Tibial artery (tissue), 4 donors: Measurements from ENCODE around the gene DCAF6.

Source experiments
- DNase-seq, 2 donors: peaks; one replicate each; pipeline ENCODE4 v3.0.0-alpha.2; 2019
- H3K27ac ChIP-seq, 2 donors: fragments of 200-600 bp; sonication (generic) in 1 of 2; 1 replicate in 1 of 2; 2 replicates in 1 of 2; pipeline ENCODE4 v1.5.1; 2018 to 2019; ENCODE audit warnings: mild to moderate bottlenecking in 1 of 2
- H3K27me3 ChIP-seq, 2 donors: fragments of 200-600 bp; sonication (generic) in 1 of 2; one replicate each; pipeline versions ENCODE4 v1.5.1 to v1.6.0; 2016 to 2019
- H3K36me3 ChIP-seq, 3 donors: fragments of 200-600 bp; sonication (generic) in 2 of 3; one replicate each; pipeline ENCODE4 v1.5.1; 2016 to 2019; ENCODE audit warnings: mild to moderate bottlenecking in 2 of 3
- H3K4me1 ChIP-seq, 4 donors: fragments of 200-600 bp; sonication (generic) in 2 of 4; 1 replicate in 3 of 4; 2 replicates in 1 of 4; pipeline ENCODE4 v1.5.1; 2016 to 2019
- H3K4me3 ChIP-seq, 2 donors: fragments of 200-600 bp; sonication (generic) in 1 of 2; 1 replicate in 1 of 2; 2 replicates in 1 of 2; pipeline ENCODE4 v1.5.1; 2018 to 2019; ENCODE audit warnings: mild to moderate bottlenecking in 2 of 2
- H3K9me3 ChIP-seq, 3 donors: fragments of 200-600 bp; sonication (generic) in 1 of 3; one replicate each; pipeline ENCODE4 v1.5.1; 2016 to 2019
- CTCF ChIP-seq, 2 experiments: fragments of 200-600 bp in 1 of 2; fragments of 450-650 bp in 1 of 2; IDR thresholded peaks; one replicate each; pipeline ENCODE4 v1.5.1; 2017 to 2019; ENCODE audit warnings: antibody characterized with exemption in 2 of 2, mild to moderate bottlenecking in 1 of 2, moderate library complexity in 1 of 2
- intact Hi-C: fragments of 100-400 bp; cut with DNase I; formaldehyde crosslinking; loops from one replicate; pipeline ENCODE4 v1.15.0; 2023; ENCODE audit warnings: low total_unique reads

Gene DCAF6

GRCh38 chr1:167984886-167985489, 48.5 kb downstream of the DCAF6 start:
- peaks cover 1 to 18% (median 5%) of the 10 kb centered on the region in 3 donors for H3K36me3 ChIP-seq
- H3K27me3 ChIP-seq = no peaks in the 10 kb centered on the region
- no peak overlapping the region for H3K4me3 ChIP-seq
- intact Hi-C loops = no loop called here
- H3K27ac ChIP-seq = no peak overlapping the region
- no peaks in the 10 kb centered on the region for H3K9me3 ChIP-seq
- H3K4me1 ChIP-seq = no peaks in the 10 kb centered on the region
- no peak for DNase-seq
- TF ChIP-seq CTCF (IDR thresholded peaks at IDR 0.05) = no peak

- intact Hi-C loops = no loop called here
- H3K4me3 ChIP-seq = no peak overlapping the region
- no peak for DNase-seq
Measured at GRCh38 chr1:167987174-167987573, 50.7 kb downstream of the DCAF6 start.

GRCh38 chr1:167991546-167991945, 55.1 kb downstream of the DCAF6 start:
- H3K9me3 ChIP-seq = no peaks in the 10 kb centered on the region
- H3K4me3 ChIP-seq = no peak overlapping the region
- intact Hi-C loops = no loop called here
- no peaks in the 10 kb centered on the region for H3K27me3 ChIP-seq
- peaks cover 0 to 8% (median 0%) of the 10 kb centered on the region in 4 donors for H3K4me1 ChIP-seq
- TF ChIP-seq CTCF (IDR thresholded peaks at IDR 0.05) = no peak
- no peak overlapping the region for H3K27ac ChIP-seq
- DNase-seq = no peak
- H3K36me3 ChIP-seq = peaks cover 18 to 36% (median 27%) of the 10 kb centered on the region in 3 donors

More at GRCh38 chr1:167987174-167987573, 50.7 kb downstream of the DCAF6 start:
- Histone ChIP-seq H3K36me3 (peaks cover 6 to 13% (median 6%) of the 10 kb centered on the region in 3 donors), H3K27ac (no peak overlapping the region), H3K9me3 (no peaks in the 10 kb centered on the region), H3K27me3 (no peaks in the 10 kb centered on the region), H3K4me1 (no peaks in the 10 kb centered on the region)
- no peak for TF ChIP-seq CTCF (IDR thresholded peaks at IDR 0.05)

GRCh38 chr1:167993720-167994119, 57.2 kb downstream of the DCAF6 start:
- TF ChIP-seq CTCF (IDR thresholded peaks at IDR 0.05) = no peak
- Histone ChIP-seq H3K36me3 (peaks cover 18 to 39% (median 33%) of the 10 kb centered on the region in 3 donors), H3K4me1 (peaks cover 0 to 8% (median 0%) of the 10 kb centered on the region in 4 donors), H3K27me3 (no peaks in the 10 kb centered on the region), H3K27ac (no peak overlapping the region), H3K9me3 (no peaks in the 10 kb centered on the region), H3K4me3 (no peak overlapping the region)
- DNase-seq = no peak
- intact Hi-C loops = no loop called here

- intact Hi-C loops = no loop called here
- Histone ChIP-seq H3K9me3 (no peaks in the 10 kb centered on the region), H3K27ac (no peak overlapping the region), H3K4me1 (peaks cover 0 to 8% (median 0%) of the 10 kb centered on the region in 4 donors), H3K36me3 (peaks cover 17 to 36% (median 33%) of the 10 kb centered on the region in 3 donors), H3K27me3 (no peaks in the 10 kb centered on the region), H3K4me3 (no peak overlapping the region)
- TF ChIP-seq CTCF (IDR thresholded peaks at IDR 0.05) = no peak
- no peak for DNase-seq
Measured at GRCh38 chr1:167994560-167994959, 58.1 kb downstream of the DCAF6 start.
